Smooth muscle cell (in vitro differentiated cells): ENCODE data around the gene CIART. TPM values are rescaled to one million over a fixed set of nuclear protein-coding genes. Genes with fewer than 3 reads are reported as not detected.
A peak's percentile ranks its signal among the peaks of the same experiment; 100 is the strongest.

Experiments
- DNase-seq: peaks from one replicate; lab custom pipeline; 2025; ENCODE audit not compliant: unreplicated experiment; lab: John Stamatoyannopoulos, UW
- H2AFZ ChIP-seq: fragments of 200-600 bp; sonication (generic); 2 replicates; pipeline ENCODE4 v1.6.0; 2016; ENCODE audit warnings: antibody characterized with exemption, low read depth, mild to moderate bottlenecking
- H3F3A ChIP-seq: fragments of 200-600 bp; sonication (generic); 2 replicates; pipeline ENCODE4 v1.6.0; 2017; ENCODE audit warnings: antibody characterized with exemption, low read depth
- H3K27ac ChIP-seq: fragments of 200-600 bp; sonication (generic); 2 replicates; pipeline ENCODE4 v1.5.1; 2016; ENCODE audit warnings: low read depth, mild to moderate bottlenecking
- H3K27me3 ChIP-seq: fragments of 200-600 bp; sonication (generic); 2 replicates; pipeline ENCODE4 v1.6.1; 2016; ENCODE audit warnings: low read depth, mild to moderate bottlenecking
- H3K36me3 ChIP-seq: fragments of 200-600 bp; sonication (generic); 2 replicates; pipeline ENCODE4 v1.5.1; 2016; ENCODE audit warnings: low read depth
- H3K4me1 ChIP-seq: fragments of 200-600 bp; sonication (generic); 2 replicates; pipeline ENCODE4 v1.5.1; 2016; ENCODE audit warnings: low read depth
- H3K4me2 ChIP-seq: fragments of 200-600 bp; sonication (generic); 2 replicates; pipeline ENCODE4 v1.6.0; 2016; ENCODE audit warnings: mild to moderate bottlenecking
- H3K4me3 ChIP-seq: fragments of 200-600 bp; sonication (generic); 2 replicates; pipeline ENCODE4 v1.5.1; 2016; ENCODE audit warnings: mild to moderate bottlenecking
- H3K79me2 ChIP-seq: fragments of 200-600 bp; sonication (generic); 2 replicates; pipeline ENCODE4 v1.6.0; 2016; ENCODE audit warnings: low read depth, mild to moderate bottlenecking
- H3K9ac ChIP-seq: fragments of 200-600 bp; sonication (generic); 2 replicates; pipeline ENCODE4 v1.6.0; 2016; ENCODE audit warnings: low read depth
- H3K9me3 ChIP-seq: fragments of 200-600 bp; sonication (generic); replicated peaks from 2 replicates; pipeline ENCODE4 v1.5.1; 2016; ENCODE audit warnings: low read depth
- H4K20me1 ChIP-seq: fragments of 200-600 bp; sonication (generic); 2 replicates; pipeline ENCODE4 v1.6.0; 2016; ENCODE audit warnings: low read depth
- CTCF ChIP-seq: fragments of 200-600 bp; sonication (generic); IDR thresholded peaks from 2 replicates; pipeline ENCODE4 v1.5.1; 2017; ENCODE audit warnings: borderline replicate concordance, mild to moderate bottlenecking, antibody characterized with exemption; ENCODE audit not compliant: insufficient read depth, poor library complexity, severe bottlenecking
- WGBS: methylation state at CpG from one replicate; pipeline ENCODE4 v1.1.7; 2016; ENCODE audit warnings: low lambda C conversion rate; 5-methylcytosine and 5-hydroxymethylcytosine counted together
- polyA plus RNA-seq: library from polyadenylated mRNA; unstranded; fragments of >200 nt; fragmentation: Nextera tagmentation; extraction: Ambion mirVana; gene quantifications from 2 replicates; pipeline ENCODE4 v1.2.1, GENCODE V29; 2016
- total RNA-seq: library from RNA; depleted of rRNA; stranded (reverse); fragments of >200 nt; gene quantifications from 2 replicates; pipeline ENCODE4 v1.2.3, GENCODE V29; 2014

CIART gene
- total and polyA plus RNA-seq, 2 experiments from 2014 or later: 7.2 to 13.1 TPM

GRCh38 chr1:150271291-150271959, 10.9 kb upstream of the CIART start:
- H3K36me3 ChIP-seq: no peaks in the 10 kb centered on the region
- 92% methylated on average over 7 of the region's 7 CpGs for WGBS
- H4K20me1 ChIP-seq: no peaks in the 10 kb centered on the region
- TF ChIP-seq CTCF: no peak
- H3K9ac ChIP-seq: no peak overlapping the region
- H3K9me3 ChIP-seq: no peaks in the 10 kb centered on the region
- H3K27me3 ChIP-seq: no peaks in the 10 kb centered on the region
- DNase-seq: no peak
- H3F3A ChIP-seq: no peaks in the 10 kb centered on the region
- H3K4me1 ChIP-seq: peaks cover 24% of the 10 kb centered on the region
- H3K79me2 ChIP-seq: peaks cover 23% of the 10 kb centered on the region
- H2AFZ ChIP-seq: no peak overlapping the region
- H3K4me2 ChIP-seq: no peak overlapping the region
- no peak overlapping the region for H3K4me3 ChIP-seq
- H3K27ac ChIP-seq: no peak overlapping the region

DNA sequence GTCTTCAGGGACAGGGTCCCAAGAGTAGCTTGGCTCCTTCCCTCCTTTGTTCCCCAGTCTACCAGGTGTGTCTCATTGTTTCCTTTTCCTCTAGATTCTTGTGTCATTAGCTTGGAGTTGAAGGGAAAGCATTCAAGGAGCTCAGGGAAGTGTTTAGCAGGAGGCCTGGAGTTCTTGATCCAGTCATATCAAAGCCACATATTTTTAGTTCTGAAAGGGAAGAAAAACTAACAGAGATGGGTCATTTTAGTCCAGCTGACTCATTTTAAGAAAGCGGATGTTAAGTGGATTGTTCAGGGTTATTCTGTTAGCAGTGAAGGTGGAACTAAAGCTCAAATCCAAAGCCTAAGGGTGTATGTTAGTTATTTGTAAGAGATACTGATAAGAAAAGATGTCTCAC, 9.0 kb upstream of the CIART start:
- H3K4me2 ChIP-seq: no peak overlapping the region
- H3K4me1 ChIP-seq: peaks cover 16% of the 10 kb centered on the region
- H3K79me2 ChIP-seq: peaks cover 5% of the 10 kb centered on the region
- 89% methylated on average over 1 of the region's 1 CpG for WGBS
- no peak overlapping the region for H3K27ac ChIP-seq
- H3K4me3 ChIP-seq: no peak overlapping the region
- DNase-seq: no peak
- H3K9ac ChIP-seq: no peak overlapping the region
- H3K36me3 ChIP-seq: no peaks in the 10 kb centered on the region
- H3F3A ChIP-seq: no peaks in the 10 kb centered on the region
- H3K9me3 ChIP-seq: no peaks in the 10 kb centered on the region
- H2AFZ ChIP-seq: peak overlapping the region; percentile 72
- no peaks in the 10 kb centered on the region for H4K20me1 ChIP-seq
- TF ChIP-seq CTCF: no peak
- H3K27me3 ChIP-seq: no peaks in the 10 kb centered on the region

DNA sequence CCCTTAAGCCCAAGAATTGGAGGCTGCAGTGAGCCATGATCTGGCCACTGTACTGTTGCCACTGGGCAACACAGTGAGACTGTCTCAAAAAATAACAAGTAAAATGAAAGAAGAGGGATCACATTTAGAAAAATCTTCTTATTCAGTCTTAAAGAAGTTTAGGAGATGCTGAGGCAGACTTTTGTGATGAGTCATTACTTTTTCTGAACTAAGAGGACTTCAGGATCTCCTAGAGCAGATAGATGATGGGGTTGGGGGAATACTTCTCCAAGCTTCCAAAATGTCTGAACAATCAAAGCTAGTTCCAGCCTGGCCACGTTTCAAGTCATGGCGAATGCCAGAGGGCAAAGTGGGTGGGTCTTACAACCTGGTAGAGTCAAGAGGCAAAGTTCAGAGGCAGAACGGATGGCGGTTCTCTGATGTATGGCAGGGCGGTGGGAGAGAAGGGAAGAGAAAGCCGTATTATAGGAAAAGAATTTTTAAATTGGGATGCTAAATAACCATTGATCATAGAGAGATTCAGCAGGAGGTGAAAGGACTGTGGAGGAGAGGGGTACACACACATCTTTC, 2.1 kb upstream of the CIART start:
- no peak overlapping the region for H2AFZ ChIP-seq
- no peaks in the 10 kb centered on the region for H3F3A ChIP-seq

More for the DNA sequence above, 2.1 kb upstream of the CIART start:
- 86% methylated on average over 6 of the region's 6 CpGs for WGBS
- Histone ChIP-seq H3K4me2 (no peak overlapping the region), H3K79me2 (no peaks in the 10 kb centered on the region), H3K4me3 (no peak overlapping the region), H3K4me1 (peaks cover 11% of the 10 kb centered on the region), H4K20me1 (no peaks in the 10 kb centered on the region), H3K36me3 (no peaks in the 10 kb centered on the region), H3K27ac (no peak overlapping the region), H3K27me3 (no peaks in the 10 kb centered on the region), H3K9ac (no peak overlapping the region), H3K9me3 (no peaks in the 10 kb centered on the region)
- DNase-seq: no peak
- no peak for TF ChIP-seq CTCF
